Ectodermal cell (in vitro differentiated cells): Measurements from ENCODE around the gene NFE2L3. TPM values are rescaled to one million over a fixed set of nuclear protein-coding genes. Genes with fewer than 3 reads are reported as not detected.
"Not testable (repeated sequence)": the region's sequence is repeated elsewhere in the genome, so short reads cannot be mapped to it uniquely, and the experiment has no call there.

Experiments
- H3K27ac ChIP-seq: 2 replicates; pipeline ENCODE4 v1.7.0; 2013; ENCODE audit warnings: mild to moderate bottlenecking, low read depth, low read length; ENCODE audit not compliant: insufficient read depth, poor library complexity, severe bottlenecking
- H3K27me3 ChIP-seq: 2 replicates; pipeline ENCODE4 v1.7.0; 2013; ENCODE audit warnings: mild to moderate bottlenecking, low read length; ENCODE audit not compliant: insufficient read depth, control insufficient read depth, poor library complexity, severe bottlenecking
- H3K36me3 ChIP-seq: one replicate; pipeline ENCODE4 v1.7.0; 2013; ENCODE audit warnings: low read length; ENCODE audit not compliant: control insufficient read depth, insufficient read depth
- H3K4me1 ChIP-seq: one replicate; pipeline ENCODE4 v1.7.0; 2013; ENCODE audit warnings: low read length; ENCODE audit not compliant: control insufficient read depth, insufficient read depth
- H3K4me3 ChIP-seq: 2 replicates; pipeline ENCODE4 v1.7.0; 2013; ENCODE audit warnings: low read depth, low read length, control low read depth; ENCODE audit not compliant: insufficient read depth
- H3K9me3 ChIP-seq: 2 replicates; pipeline ENCODE4 v1.7.0; 2013; ENCODE audit warnings: mild to moderate bottlenecking, low read length, moderate library complexity; ENCODE audit not compliant: control insufficient read depth
- WGBS, 2 experiments: methylation state at CpG; one replicate each; pipeline ENCODE4 v1.1.7; 2013; ENCODE audit warnings: missing lambda C conversion rate in 2 of 2; 5-methylcytosine and 5-hydroxymethylcytosine counted together
- polyA plus RNA-seq, 4 experiments: library from polyadenylated mRNA; stranded (reverse); fragments of 50-300 nt; gene quantifications; one replicate each; pipeline ENCODE4 v1.2.3, GENCODE V29; 2013

Gene NFE2L3
- 7.0 TPM for polyA plus RNA-seq (2013, experiment 1 of 4)
- polyA plus RNA-seq (2013, experiment 2 of 4), result 5.7 TPM
- 5.4 TPM for polyA plus RNA-seq (2013, experiment 3 of 4)
- 6.2 TPM for polyA plus RNA-seq (2013, experiment 4 of 4)

DNA sequence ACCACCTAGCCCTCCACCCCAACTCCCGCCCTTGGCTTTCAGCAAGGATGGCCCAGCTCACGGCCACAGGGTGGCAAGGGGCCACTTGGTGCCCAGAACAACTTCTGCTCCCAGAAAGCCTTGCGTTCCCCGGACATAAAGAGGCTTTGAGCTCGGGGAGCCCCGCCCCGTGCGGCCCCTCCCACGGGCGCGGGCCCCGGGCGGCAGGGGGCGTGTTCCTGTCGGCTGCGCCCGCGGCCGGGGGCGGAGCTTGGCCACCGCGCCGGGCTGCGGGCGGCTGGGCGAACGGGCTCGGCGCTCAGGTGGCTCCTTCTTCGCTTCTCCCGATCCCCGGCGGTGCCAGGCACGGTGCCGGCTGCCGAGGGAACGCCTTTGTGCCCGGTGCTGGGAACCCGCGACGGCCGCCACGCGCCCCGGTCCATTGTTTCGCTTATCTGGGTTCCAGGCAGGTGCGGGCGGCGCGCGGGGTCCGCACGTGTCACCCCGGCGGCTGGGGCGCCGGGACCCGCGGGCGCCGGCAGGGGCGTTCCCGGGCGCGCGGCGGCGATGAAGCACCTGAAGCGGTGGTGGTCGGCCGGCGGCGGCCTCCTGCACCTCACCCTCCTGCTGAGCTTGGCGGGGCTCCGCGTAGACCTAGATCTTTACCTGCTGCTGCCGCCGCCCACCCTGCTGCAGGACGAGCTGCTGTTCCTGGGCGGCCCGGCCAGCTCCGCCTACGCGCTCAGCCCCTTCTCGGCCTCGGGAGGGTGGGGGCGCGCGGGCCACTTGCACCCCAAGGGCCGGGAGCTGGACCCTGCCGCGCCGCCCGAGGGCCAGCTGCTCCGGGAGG, at the start of gene NFE2L3:
Gene NFE2L3 (plus strand): TSS at position 246 of the 829 bp plus-strand sequence. CDS start 301 bp downstream, at position 547.
- WGBS, 2 experiments, result 1% methylated on average over 95 of the region's 95 CpGs
- H3K36me3 ChIP-seq, result no peaks in the 10 kb centered on the region
- H3K4me3 ChIP-seq, result peak within 1 kb of the TSS; percentile 46
- H3K9me3 ChIP-seq, result no peaks in the 10 kb centered on the region
- H3K4me1 ChIP-seq, result no peaks in the 10 kb centered on the region
- H3K27me3 ChIP-seq, result peaks cover 68% of the 10 kb centered on the region
- no peak within 1 kb of the TSS for H3K27ac ChIP-seq

GRCh38 chr7:26103596-26103995, 48.4 kb upstream of the NFE2L3 start:
- no peaks in the 10 kb centered on the region for H3K27me3 ChIP-seq
- no peak overlapping the region for H3K27ac ChIP-seq
- H3K4me1 ChIP-seq, result peaks cover 19% of the 10 kb centered on the region
- no peak overlapping the region for H3K4me3 ChIP-seq
- no peaks in the 10 kb centered on the region for H3K36me3 ChIP-seq
- no peaks in the 10 kb centered on the region for H3K9me3 ChIP-seq
- 86 to 89% methylated on average over 3 of the region's 3 CpGs for WGBS, 2 experiments

- Histone ChIP-seq H3K36me3 (no peaks in the 10 kb centered on the region), H3K27ac (no peak overlapping the region), H3K9me3 (no peaks in the 10 kb centered on the region), H3K4me1 (peaks cover 19% of the 10 kb centered on the region), H3K27me3 (no peaks in the 10 kb centered on the region), H3K4me3 (no peak overlapping the region)
- 88 to 92% methylated on average over 1 of the region's 1 CpG for WGBS, 2 experiments
Observed at GRCh38 chr7:26105236-26105635, 46.8 kb upstream of the NFE2L3 start.

GRCh38 chr7:26105931-26106330, 46.1 kb upstream of the NFE2L3 start:
- H3K9me3 ChIP-seq, result no peaks in the 10 kb centered on the region
- H3K27me3 ChIP-seq, result no peaks in the 10 kb centered on the region
- H3K4me1 ChIP-seq, result peaks cover 18% of the 10 kb centered on the region
- H3K36me3 ChIP-seq, result no peaks in the 10 kb centered on the region
- no peak overlapping the region for H3K27ac ChIP-seq
- H3K4me3 ChIP-seq, result no peak overlapping the region
- WGBS, 2 experiments, result 94% methylated on average over 11 of the region's 11 CpGs

GRCh38 chr7:26112203-26112740, 39.7 kb upstream of the NFE2L3 start:
- Histone ChIP-seq H3K4me1 (no peaks in the 10 kb centered on the region), H3K27ac (no peak overlapping the region), H3K4me3 (no peak overlapping the region), H3K27me3 (no peaks in the 10 kb centered on the region), H3K36me3 (no peaks in the 10 kb centered on the region), H3K9me3 (no peaks in the 10 kb centered on the region)
- WGBS, 2 experiments, result 88 to 89% methylated on average over 5 to 6 of the region's 6 CpGs

- Histone ChIP-seq H3K27ac (no peak overlapping the region), H3K36me3 (no peaks in the 10 kb centered on the region), H3K27me3 (no peaks in the 10 kb centered on the region), H3K4me3 (no peak overlapping the region), H3K4me1 (no peaks in the 10 kb centered on the region), H3K9me3 (no peaks in the 10 kb centered on the region)
- 71 to 72% methylated on average over 5 of the region's 5 CpGs for WGBS, 2 experiments
Observed at GRCh38 chr7:26115650-26116049, 36.3 kb upstream of the NFE2L3 start.

- no peak overlapping the region for H3K27ac ChIP-seq
- no peaks in the 10 kb centered on the region for H3K4me1 ChIP-seq
- WGBS, 2 experiments, result 70 to 83% methylated on average over 6 to 7 of the region's 7 CpGs
- H3K4me3 ChIP-seq, result no peak overlapping the region
- H3K27me3 ChIP-seq, result no peaks in the 10 kb centered on the region
- no peaks in the 10 kb centered on the region for H3K9me3 ChIP-seq
- H3K36me3 ChIP-seq, result no peaks in the 10 kb centered on the region
Observed at GRCh38 chr7:26117142-26117807, 34.7 kb upstream of the NFE2L3 start.

DNA sequence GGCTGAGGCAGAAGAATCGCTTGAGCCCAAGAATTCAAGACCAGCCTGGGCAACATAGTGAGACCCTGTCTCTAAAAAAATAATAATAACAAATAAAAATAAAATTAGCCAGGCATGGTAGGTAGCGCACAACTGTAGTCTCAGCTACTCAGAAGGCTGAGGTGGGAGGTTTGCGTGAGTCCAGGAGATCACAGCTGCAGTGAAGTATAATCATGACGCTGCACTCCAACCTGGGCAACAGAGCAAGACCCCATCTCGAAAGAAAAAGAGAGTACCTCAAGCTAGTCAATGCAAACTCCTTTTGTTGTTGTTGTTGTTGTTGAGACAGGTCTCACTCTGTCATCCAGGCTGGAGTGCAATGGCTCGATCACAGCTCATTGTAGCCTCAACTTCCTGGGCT, 34.0 kb upstream of the NFE2L3 start:
- Histone ChIP-seq H3K4me3 (no peak overlapping the region), H3K27me3 (no peaks in the 10 kb centered on the region), H3K4me1 (no peaks in the 10 kb centered on the region), H3K36me3 (no peaks in the 10 kb centered on the region), H3K9me3 (no peaks in the 10 kb centered on the region), H3K27ac (no peak overlapping the region)
- WGBS, 2 experiments, result 95 to 96% methylated on average over 6 of the region's 6 CpGs

DNA sequence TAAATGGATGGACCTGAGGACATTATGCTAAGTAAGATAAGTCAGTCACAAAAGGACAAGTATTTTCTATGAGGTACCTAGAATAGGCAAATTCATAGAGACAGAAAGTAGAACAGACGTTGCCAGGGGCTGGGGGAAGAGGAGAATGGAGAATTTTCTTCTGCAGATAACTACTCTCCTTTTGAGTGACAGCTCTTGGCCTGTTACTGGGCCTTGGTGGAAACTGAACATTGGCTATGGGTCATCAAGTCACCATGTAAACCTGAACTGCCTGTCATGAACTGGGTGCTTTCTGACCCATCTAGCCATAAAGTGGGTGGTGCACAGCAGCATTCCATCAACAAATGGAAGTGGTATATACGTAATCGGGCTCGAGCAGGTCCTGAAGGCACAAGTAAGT, 29.3 kb upstream of the NFE2L3 start:
- no peak overlapping the region for H3K27ac ChIP-seq
- H3K4me3 ChIP-seq, result no peak overlapping the region
- 94 to 96% methylated on average over 4 of the region's 4 CpGs for WGBS, 2 experiments
- no peaks in the 10 kb centered on the region for H3K9me3 ChIP-seq
- no peaks in the 10 kb centered on the region for H3K4me1 ChIP-seq
- no peaks in the 10 kb centered on the region for H3K27me3 ChIP-seq
- no peaks in the 10 kb centered on the region for H3K36me3 ChIP-seq

DNA sequence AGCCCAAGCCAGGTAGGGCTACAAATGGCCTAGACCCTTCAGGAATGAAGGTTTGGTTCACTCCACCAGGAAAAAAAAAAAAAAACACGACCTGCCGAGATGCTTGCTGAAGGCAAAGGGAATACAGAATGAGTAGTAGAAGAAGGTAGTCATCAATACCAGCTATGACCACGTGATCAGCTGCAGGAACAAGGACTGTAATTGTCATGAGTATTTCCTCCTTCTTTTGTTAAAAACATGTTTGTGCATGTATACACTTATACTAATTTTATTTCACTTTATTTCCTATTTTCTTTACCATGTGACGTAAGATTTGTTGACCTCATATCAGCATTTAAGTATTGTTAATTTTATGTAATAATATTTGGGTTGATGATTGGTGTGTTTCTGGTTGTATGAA, 27.2 kb upstream of the NFE2L3 start:
- 86 to 91% methylated on average over 3 of the region's 4 CpGs for WGBS, 2 experiments
- H3K9me3 ChIP-seq, H3K4me1 ChIP-seq, H3K36me3 ChIP-seq, H3K27me3 ChIP-seq, H3K4me3 ChIP-seq, H3K27ac ChIP-seq: not testable (repeated sequence)
